GM13976 (cell line): ENCODE results near the gene SAP130.

ENCODE experiments used
- DNase-seq: peaks from one replicate; pipeline ENCODE4 v3.0.0; 2012; ENCODE audit warnings: low spot score
- CTCF ChIP-seq: IDR thresholded peaks from 2 replicates; pipeline ENCODE4 v1.5.1; 2012; ENCODE audit warnings: borderline replicate concordance, mild to moderate bottlenecking; ENCODE audit not compliant: insufficient read depth; ENCODE audit errors: extremely low read depth, missing control alignments, control extremely low read depth
- in situ Hi-C: fragments of 300-500 bp; cut with MboI; formaldehyde crosslinking; loops from one replicate; pipeline ENCODE4 v1.12.0; 2022; ENCODE audit warnings: low sequenced_read_pairs, mixed read lengths, inconsistent platforms; ENCODE audit not compliant: unreplicated experiment

The SAP130 gene

GRCh38 chr2:127893494-127893893 lies 134.4 kb downstream of the SAP130 start:
- no peak for TF ChIP-seq CTCF
- DNase-seq = no peak

GRCh38 chr2:127893033-127893432 lies 134.8 kb downstream of the SAP130 start:
- no peak for TF ChIP-seq CTCF
- no peak for DNase-seq
- in situ Hi-C loops = no loop called here

More at GRCh38 chr2:127893494-127893893, 134.4 kb downstream of the SAP130 start:
- in situ Hi-C loops = no loop called here

- no peak for TF ChIP-seq CTCF
- in situ Hi-C loops = no loop called here
- no peak for DNase-seq
Measured at GRCh38 chr2:127891811-127892210, 136.0 kb downstream of the SAP130 start.
